Ascending aorta (tissue), 2 donors: ENCODE data around the gene HMCN1. TPM values are rescaled to one million over a fixed set of nuclear protein-coding genes. Genes with fewer than 3 reads are reported as not detected.

Source experiments
- DNase-seq, 2 donors: peaks; one replicate each; pipeline ENCODE4 v3.0.0-alpha.2; 2019; ENCODE audit warnings: low spot score in 2 of 2
- H3K27ac ChIP-seq, 2 donors: fragments of 200-600 bp; sonication (generic); one replicate each; pipeline ENCODE4 v1.5.1; 2016 to 2017; ENCODE audit warnings: mild to moderate bottlenecking in 1 of 2
- H3K27me3 ChIP-seq: fragments of 200-600 bp; sonication (generic); one replicate; pipeline ENCODE4 v1.5.1; 2017
- H3K36me3 ChIP-seq, 2 donors: fragments of 200-600 bp; sonication (generic); one replicate each; pipeline ENCODE4 v1.5.1; 2016
- H3K4me1 ChIP-seq, 2 donors: fragments of 200-600 bp; sonication (generic); one replicate each; pipeline ENCODE4 v1.5.1; 2016 to 2017; ENCODE audit warnings: mild to moderate bottlenecking in 1 of 2
- H3K4me3 ChIP-seq, 2 donors: fragments of 200-600 bp; sonication (generic); one replicate each; pipeline ENCODE4 v1.5.1; 2016 to 2017; ENCODE audit warnings: mild to moderate bottlenecking in 1 of 2
- H3K9me3 ChIP-seq, 2 donors: fragments of 200-600 bp; sonication (generic); one replicate each; pipeline ENCODE4 v1.5.1; 2016
- intact Hi-C: fragments of 100-400 bp; cut with DNase I; formaldehyde crosslinking; loops from one replicate; pipeline ENCODE4 v1.15.1; 2023
- total RNA-seq: library from RNA; depleted of rRNA; stranded (reverse); fragments of >200 nt; gene quantifications from one replicate; pipeline ENCODE4 v1.1.0, GENCODE V29; 2016
- TF ChIP-seq, protein P1 (sequence below), 3 experiments: fragments of 200-600 bp in 2 of 3; fragments of 450-650 bp in 1 of 3; sonication (generic) in 2 of 3; IDR thresholded peaks; one replicate each; pipeline ENCODE4 v1.5.1; 2016 to 2019; ENCODE audit warnings: antibody characterized with exemption in 3 of 3, mild to moderate bottlenecking in 1 of 3, moderate library complexity in 1 of 3

HMCN1 gene
- total RNA-seq, 1 donor from 2014 or later: 61.7 TPM

DNA sequence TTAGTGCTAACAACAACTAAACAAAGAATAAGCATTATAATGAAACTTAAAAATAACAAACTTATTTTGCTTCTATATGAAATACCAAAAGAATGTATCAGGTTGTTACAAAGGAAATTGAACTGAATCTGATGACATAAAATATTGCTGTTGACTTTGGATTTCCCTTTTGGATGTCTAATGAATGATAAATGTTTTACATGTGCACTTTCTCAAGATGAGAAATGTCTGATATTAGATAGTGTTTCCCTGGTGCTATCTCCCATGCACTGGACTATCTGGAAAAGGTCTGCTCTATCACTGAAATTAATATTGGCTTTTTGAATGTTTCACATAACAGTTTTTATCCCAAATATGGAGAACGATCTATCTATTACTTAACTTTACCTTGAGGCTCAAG lies 179.9 kb downstream of the HMCN1 start:
- Histone ChIP-seq H3K4me3 (no peak overlapping the region), H3K36me3 (no peaks in the 10 kb centered on the region), H3K9me3 (no peaks in the 10 kb centered on the region), H3K27ac (peak overlapping the region in 1 of 2 donors; percentile 21), H3K27me3 (no peaks in the 10 kb centered on the region), H3K4me1 (peaks cover 0 to 13% of the 10 kb centered on the region in 2 donors)
- DNase-seq: no peak
- TF ChIP-seq, protein P1, sequence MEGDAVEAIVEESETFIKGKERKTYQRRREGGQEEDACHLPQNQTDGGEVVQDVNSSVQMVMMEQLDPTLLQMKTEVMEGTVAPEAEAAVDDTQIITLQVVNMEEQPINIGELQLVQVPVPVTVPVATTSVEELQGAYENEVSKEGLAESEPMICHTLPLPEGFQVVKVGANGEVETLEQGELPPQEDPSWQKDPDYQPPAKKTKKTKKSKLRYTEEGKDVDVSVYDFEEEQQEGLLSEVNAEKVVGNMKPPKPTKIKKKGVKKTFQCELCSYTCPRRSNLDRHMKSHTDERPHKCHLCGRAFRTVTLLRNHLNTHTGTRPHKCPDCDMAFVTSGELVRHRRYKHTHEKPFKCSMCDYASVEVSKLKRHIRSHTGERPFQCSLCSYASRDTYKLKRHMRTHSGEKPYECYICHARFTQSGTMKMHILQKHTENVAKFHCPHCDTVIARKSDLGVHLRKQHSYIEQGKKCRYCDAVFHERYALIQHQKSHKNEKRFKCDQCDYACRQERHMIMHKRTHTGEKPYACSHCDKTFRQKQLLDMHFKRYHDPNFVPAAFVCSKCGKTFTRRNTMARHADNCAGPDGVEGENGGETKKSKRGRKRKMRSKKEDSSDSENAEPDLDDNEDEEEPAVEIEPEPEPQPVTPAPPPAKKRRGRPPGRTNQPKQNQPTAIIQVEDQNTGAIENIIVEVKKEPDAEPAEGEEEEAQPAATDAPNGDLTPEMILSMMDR (IDR thresholded peaks at IDR 0.05): no peak
- intact Hi-C loops: no loop called here

DNA sequence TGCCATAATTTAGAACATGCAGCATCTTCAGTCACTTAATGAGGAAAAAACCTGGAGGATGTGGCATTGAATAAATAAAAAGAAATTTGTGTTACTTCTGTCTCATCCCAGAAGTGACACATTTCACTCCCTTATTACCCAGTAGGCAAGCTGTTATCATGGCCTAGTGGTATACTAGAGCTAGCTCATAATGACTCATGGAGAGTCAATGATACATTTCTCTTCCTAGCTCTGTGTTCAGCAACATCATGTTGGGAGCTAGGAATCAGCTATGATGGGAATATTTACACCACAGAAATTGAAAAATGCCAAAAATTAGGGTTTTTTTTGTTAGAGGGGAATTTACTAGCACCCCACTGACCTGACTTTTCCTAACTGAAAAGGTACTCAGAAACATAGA lies 182.7 kb downstream of the HMCN1 start:
- H3K36me3 ChIP-seq: no peaks in the 10 kb centered on the region
- H3K27ac ChIP-seq: no peak overlapping the region
- H3K4me3 ChIP-seq: no peak overlapping the region
- TF ChIP-seq, protein P1 (IDR thresholded peaks at IDR 0.05): no peak
- H3K4me1 ChIP-seq: peaks cover 0 to 13% of the 10 kb centered on the region in 2 donors
- no peak for DNase-seq
- H3K27me3 ChIP-seq: no peaks in the 10 kb centered on the region
- intact Hi-C loops: no loop called here
- H3K9me3 ChIP-seq: no peaks in the 10 kb centered on the region

DNA sequence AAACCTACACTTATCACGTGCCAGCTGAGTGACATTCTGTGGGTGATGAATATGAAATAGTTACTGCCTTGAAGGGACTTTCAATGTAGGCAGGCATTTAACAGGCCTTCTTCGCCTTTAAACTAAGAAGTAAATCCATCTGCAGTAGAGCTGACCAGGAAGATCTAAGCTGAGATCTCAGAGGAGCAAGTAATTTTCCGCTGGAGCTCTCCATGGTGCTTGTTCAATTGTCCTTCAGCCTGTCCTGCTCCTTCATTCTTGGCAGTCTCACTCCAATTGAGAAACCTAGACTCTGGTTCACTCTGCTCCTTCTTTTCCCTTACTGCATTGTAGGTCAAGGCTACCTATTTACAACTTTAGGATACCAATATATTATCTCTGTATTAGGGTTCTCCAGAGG lies 183.5 kb downstream of the HMCN1 start:
- Histone ChIP-seq H3K9me3 (no peaks in the 10 kb centered on the region), H3K4me3 (no peak overlapping the region), H3K36me3 (no peaks in the 10 kb centered on the region), H3K4me1 (peaks cover 0 to 10% of the 10 kb centered on the region in 2 donors), H3K27me3 (no peaks in the 10 kb centered on the region), H3K27ac (no peak overlapping the region)
- TF ChIP-seq, protein P1 (IDR thresholded peaks at IDR 0.05): no peak
- intact Hi-C loops: no loop called here
- DNase-seq: no peak

DNA sequence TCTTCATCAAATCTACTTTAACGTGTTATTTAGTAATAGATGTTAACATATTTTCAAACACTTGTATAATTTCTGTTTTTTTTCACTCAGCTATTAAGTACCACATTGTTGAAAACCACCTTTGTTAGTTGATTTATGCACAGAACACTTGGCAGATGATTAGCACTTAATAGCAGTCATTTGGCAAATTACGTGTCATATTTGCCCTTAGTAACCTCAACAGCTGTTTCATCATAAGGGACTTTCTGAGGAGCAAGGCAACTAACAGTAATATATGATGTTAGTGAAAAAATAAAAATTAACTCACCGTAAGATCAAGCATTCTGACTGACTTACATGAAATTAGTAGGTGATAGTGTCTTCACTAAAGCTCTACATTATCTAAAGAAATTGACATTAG lies 186.4 kb downstream of the HMCN1 start:
- no peaks in the 10 kb centered on the region for H3K4me1 ChIP-seq
- no peaks in the 10 kb centered on the region for H3K36me3 ChIP-seq
- intact Hi-C loops: no loop called here
- TF ChIP-seq, protein P1 (IDR thresholded peaks at IDR 0.05): no peak
- no peaks in the 10 kb centered on the region for H3K27me3 ChIP-seq
- H3K9me3 ChIP-seq: no peaks in the 10 kb centered on the region
- H3K27ac ChIP-seq: no peak overlapping the region
- DNase-seq: no peak
- H3K4me3 ChIP-seq: no peak overlapping the region

DNA sequence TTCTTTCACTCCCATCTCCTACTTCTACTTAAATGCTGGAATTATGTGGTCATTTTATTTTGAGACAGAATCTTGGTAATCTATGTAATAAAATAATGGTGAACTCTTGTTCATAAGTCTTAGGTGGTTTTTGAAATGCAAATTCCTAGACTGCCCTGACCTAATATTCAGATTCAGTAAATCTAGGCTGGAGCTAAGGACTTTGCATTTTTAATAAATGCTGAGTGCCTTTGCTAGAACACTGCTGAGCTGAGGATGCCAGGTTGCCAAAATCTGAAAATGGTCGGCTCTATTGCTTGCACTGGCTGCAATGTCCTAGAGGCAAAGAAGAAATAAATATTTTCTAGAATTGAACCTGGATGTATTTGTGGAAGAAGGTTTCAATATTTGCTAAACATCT lies 187.4 kb downstream of the HMCN1 start:
- peaks cover 0 to 3% of the 10 kb centered on the region in 2 donors for H3K4me1 ChIP-seq
- TF ChIP-seq, protein P1 (IDR thresholded peaks at IDR 0.05): no peak
- no peak for DNase-seq
- intact Hi-C loops: no loop called here
- H3K27ac ChIP-seq: no peak overlapping the region
- no peaks in the 10 kb centered on the region for H3K36me3 ChIP-seq
- no peaks in the 10 kb centered on the region for H3K27me3 ChIP-seq
- H3K9me3 ChIP-seq: no peaks in the 10 kb centered on the region
- no peak overlapping the region for H3K4me3 ChIP-seq

DNA sequence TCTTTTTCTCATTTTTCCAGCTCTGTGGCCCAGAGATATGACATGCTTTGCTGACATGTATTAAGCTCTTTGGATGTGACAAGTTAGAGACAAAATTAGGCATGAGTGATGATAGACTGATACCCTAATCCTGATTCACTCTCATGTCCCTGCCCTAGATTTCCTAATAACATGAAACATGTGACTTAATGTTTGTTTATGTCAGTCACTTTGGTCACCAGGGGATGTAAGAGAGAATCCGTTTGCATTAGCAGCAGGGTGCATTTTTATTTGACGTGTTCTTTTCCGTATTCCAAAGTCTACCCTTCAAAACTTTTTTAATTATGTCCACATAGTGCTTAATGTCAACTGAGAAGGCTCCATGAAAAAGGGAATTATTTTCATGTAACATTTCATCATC lies 192.4 kb downstream of the HMCN1 start:
- H3K9me3 ChIP-seq: no peaks in the 10 kb centered on the region
- intact Hi-C loops: no loop called here
- H3K4me1 ChIP-seq: peaks cover 0 to 13% of the 10 kb centered on the region in 2 donors
- TF ChIP-seq, protein P1 (IDR thresholded peaks at IDR 0.05): no peak
- H3K36me3 ChIP-seq: no peaks in the 10 kb centered on the region
- no peak for DNase-seq
- no peak overlapping the region for H3K4me3 ChIP-seq
- peak overlapping the region; percentile 63 to 67 for H3K27ac ChIP-seq
- H3K27me3 ChIP-seq: no peaks in the 10 kb centered on the region
